ENCODE measurements around the gene SGCD. TPM values are rescaled to one million over a fixed set of nuclear protein-coding genes. Genes with fewer than 3 reads are reported as not detected.

Gene SGCD
- total RNA-seq, 1 experiment from 2014 or later, result 0.29 TPM

- DNase-seq (ENCODE audit: low read depth), result no peak
Measured at GRCh38 chr5:156758011-156758791, 431.2 kb downstream of the SGCD start.

- DNase-seq (ENCODE audit: low read depth), result no peak
Measured at GRCh38 chr5:156759156-156759555, 432.2 kb downstream of the SGCD start.

GRCh38 chr5:156762771-156763170, 435.8 kb downstream of the SGCD start:
- DNase-seq (ENCODE audit: low read depth), result no peak

DNA sequence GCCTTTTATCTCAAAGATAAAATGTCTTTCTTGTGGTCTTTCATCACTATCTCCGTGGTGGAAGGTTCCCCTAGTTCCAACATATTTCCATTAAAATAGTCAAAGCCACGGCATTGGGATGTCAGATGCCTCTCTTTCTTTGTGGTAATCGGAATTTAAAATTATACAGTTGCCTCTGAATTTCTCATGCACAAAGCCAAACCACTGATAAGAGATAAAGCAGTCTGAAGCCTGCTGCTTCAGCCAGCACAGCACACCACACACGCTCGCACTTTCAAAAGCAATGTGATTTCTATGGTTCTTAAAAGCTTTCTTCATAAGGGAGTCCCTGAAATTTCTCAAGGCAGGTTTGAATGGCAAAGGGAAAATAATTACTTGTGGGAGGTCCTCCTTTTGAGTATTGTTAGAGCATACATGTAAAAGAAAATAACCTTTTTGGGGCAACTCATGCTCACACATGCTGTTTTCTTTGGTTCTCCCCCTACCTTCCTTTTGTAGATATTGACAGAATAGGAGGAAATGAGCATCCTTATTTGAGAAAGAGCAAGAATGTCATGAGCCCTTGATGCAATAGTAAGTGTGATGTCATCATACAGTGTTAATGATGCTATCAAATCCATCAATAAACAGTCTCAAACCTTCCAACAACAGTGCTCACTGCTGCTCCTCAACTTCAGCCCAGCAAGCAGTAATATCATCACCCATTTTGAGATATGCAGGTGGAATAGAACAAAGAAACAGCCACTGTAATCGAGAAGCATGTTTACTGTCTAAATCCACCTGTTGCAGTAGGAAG, 437.4 kb downstream of the SGCD start:
- no peak for DNase-seq (ENCODE audit: low read depth)

GRCh38 chr5:156774273-156774672, 447.3 kb downstream of the SGCD start:
- DNase-seq (ENCODE audit: low read depth), result no peak

DNA sequence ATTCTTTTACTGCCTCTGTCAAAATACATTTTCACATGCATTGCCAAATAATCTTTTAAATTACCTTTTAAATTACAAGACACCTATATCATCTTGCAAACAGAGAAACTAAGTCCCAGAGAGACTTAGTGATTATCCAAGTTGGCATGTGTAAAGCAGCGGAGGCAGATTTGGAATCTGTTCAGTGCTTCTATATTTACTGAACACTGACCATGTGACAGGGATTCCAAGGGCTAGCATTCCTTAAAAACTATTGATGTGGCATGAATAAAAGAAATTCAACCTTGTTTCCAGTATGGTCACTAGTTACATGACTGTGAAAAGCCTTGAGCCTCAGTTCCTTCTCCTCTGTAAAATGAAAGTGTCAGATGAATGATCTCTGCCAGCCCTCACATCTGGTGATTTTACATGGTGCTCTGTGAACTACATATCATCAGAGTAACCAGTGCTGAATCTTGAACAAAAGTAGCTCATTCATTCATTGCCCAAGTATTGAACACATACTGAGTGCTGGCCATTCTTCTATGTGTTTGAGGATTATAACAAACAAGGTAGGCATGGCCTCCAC, 451.3 kb downstream of the SGCD start:
- DNase-seq (ENCODE audit: low read depth), result no peak

DNA sequence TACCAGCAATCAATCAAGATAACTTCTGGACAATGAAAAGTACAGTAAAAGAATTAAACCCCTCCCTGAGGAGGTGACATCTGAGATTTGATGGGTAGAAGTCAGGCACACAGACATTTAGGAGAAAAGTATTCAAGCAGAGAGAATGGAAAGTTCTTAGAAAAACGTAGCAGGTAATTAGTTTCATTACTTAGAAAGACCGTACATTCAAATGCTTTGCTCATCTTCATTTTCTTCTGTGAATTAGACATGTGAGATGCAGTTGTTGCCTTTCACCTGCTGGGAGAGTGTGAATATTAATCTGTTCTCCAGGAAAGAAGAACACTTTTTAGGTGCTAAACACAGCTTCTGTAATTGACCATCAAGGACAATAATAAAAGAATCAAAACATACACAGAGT, 451.8 kb downstream of the SGCD start:
- no peak for DNase-seq (ENCODE audit: low read depth)

- DNase-seq (ENCODE audit: low read depth), result no peak
Measured at GRCh38 chr5:156779436-156779835, 452.5 kb downstream of the SGCD start.

- DNase-seq (ENCODE audit: low read depth), result no peak
Measured at GRCh38 chr5:156783092-156783491, 456.1 kb downstream of the SGCD start.

DNA sequence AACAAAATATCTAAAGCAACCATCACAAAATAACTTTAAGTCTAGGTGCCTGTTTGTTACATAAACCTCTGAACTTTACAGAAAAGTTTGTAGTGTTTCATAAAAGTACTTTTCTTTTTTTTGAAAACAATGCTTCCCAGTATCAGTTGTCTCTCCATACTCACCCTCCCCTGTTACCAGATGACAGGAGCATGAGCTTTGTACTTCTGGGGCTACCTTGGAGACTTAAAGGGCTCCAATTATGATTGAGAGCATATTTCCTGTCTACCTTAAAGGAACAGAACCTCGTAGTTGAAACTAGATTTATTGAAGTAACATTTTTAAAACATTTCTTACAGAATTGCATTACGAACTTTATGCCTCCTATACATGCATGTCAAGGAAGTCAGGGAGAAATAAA, 467.7 kb downstream of the SGCD start:
- no peak for DNase-seq (ENCODE audit: low read depth)

DNA sequence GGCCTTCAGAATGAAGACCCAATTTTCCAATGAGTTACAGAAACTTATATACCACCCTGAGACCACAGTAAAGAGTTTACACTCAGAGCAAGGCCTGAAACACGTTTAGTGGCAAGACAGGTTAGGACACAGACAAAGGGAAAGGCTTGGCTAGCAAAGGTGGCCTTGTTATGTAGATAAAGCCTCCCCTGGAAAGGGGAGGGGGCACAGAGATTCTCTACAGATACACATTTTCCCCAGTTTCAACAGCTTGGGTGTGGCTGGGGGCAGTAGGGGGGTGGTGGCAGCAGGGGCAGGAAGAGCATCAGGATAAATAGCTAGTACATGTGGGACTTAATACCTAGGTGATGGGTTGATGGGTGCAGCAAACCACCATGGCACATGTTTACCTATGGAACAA, 471.2 kb downstream of the SGCD start:
- DNase-seq (ENCODE audit: low read depth), result no peak

GRCh38 chr5:156799171-156799570, 472.2 kb downstream of the SGCD start:
- no peak for DNase-seq (ENCODE audit: low read depth)

DNA sequence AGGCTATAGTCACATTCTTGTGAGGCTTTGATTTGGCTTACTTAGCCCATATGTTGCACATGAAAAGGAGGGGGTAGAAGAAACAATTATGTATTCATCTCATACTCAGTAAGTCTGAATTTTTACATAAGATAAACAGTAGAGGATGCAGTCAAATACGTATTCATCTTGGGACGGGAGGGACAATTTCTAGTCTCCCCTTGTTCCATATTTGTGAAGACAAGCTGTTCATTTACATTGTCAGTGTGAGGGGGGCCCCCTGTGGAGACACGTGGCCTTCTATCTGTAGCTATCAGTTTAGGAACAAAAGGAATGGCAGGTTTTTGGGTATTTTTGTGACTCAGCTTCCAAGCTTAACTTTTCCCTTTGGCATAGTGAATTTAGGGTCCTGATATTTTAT, 474.0 kb downstream of the SGCD start:
- no peak for DNase-seq (ENCODE audit: low read depth)

- no peak for DNase-seq (ENCODE audit: low read depth)
Measured at GRCh38 chr5:156802501-156802900, 475.5 kb downstream of the SGCD start.

DNA sequence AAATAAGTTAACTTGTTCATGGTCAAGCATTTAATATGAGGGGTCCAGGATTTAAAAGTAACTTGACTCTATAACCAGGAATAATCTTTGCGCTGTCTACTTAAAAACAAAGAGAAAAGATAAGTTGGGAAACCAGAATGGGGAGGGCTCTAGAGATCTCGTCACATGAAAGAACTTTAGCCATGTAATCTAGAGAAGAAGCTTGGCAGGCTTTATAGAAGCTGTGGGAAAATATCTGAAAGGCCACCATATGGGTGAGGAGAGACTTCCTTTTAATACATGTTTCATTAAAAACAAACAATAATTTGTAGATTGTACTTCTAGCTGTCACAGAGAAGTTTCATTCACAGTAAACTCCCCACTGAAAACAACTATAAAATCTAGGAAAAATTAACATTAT, 476.4 kb downstream of the SGCD start:
- no peak for DNase-seq (ENCODE audit: low read depth)

- no peak for DNase-seq (ENCODE audit: low read depth)
Measured at GRCh38 chr5:156812959-156813358, 486.0 kb downstream of the SGCD start.

GRCh38 chr5:156815988-156816599, 489.1 kb downstream of the SGCD start:
- DNase-seq (ENCODE audit: low read depth), result peak; percentile 6

Small RNA genes lying within 50 kb of the gene (small RNA-seq; reads per million reads assigned to genes)
- not detected for gene AC027308.1
- not detected for gene RNU6-556P
